A549 (cell line): ENCODE data around the gene UTP11. TPM values are rescaled to one million over a fixed set of nuclear protein-coding genes. Genes with fewer than 3 reads are reported as not detected.

Source experiments
- ATAC-seq, 2 experiments: fragments of 200-7000 bp in 1 of 2; fragments of >200 bp in 1 of 2; cut with Nextera tagmentation in 1 of 2; cut with Tn5 transposase in 1 of 2; 3 replicates each; pipeline versions ENCODE4 v1.8.0 to v1.9.1; 2018 to 2020; ENCODE audit warnings: mild to moderate bottlenecking in 1 of 2, moderate library complexity in 1 of 2
- CTCF ChIA-PET: fragments of 300-600 bp; sonication (Branson Sonifier 250); formaldehyde crosslinking; extraction: SDS; loops from one replicate; lab custom pipeline; 2021; ENCODE audit warnings: antibody characterized with exemption, inconsistent platforms; lab: Yijun Ruan, JAX
- POLR2A ChIA-PET: fragments of 350-600 bp; formaldehyde crosslinking; extraction: SDS; loops from one replicate; lab custom pipeline; 2021; ENCODE audit warnings: antibody characterized with exemption, inconsistent platforms; lab: Yijun Ruan, JAX
- DNase-seq, 2 experiments: peaks; one replicate each; pipeline versions ENCODE4 v3.0.0 to v3.0.0-alpha.2; 2011 to 2016; ENCODE audit warnings: low read depth in 1 of 2, low spot score in 1 of 2
- FAIRE-seq: peaks from 2 replicates; lab custom pipeline; 2011; peaks lifted over from hg19 to GRCh38; lab: Jason Lieb, UNC
- H3K27ac ChIP-seq, 2 experiments: fragments of >200 bp; sonication (Bioruptor Twin); formaldehyde crosslinking; 3 replicates each; pipeline ENCODE4 v1.5.1; 2016 to 2017
- H3K4me1 ChIP-seq: fragments of >200 bp; sonication (Bioruptor Twin); formaldehyde crosslinking; 3 replicates; pipeline ENCODE4 v1.6.1; 2016
- H3K4me2 ChIP-seq: fragments of >200 bp; sonication (Bioruptor Twin); formaldehyde crosslinking; 3 replicates; pipeline ENCODE4 v1.6.1; 2016
- H3K4me3 ChIP-seq: fragments of >200 bp; sonication (Bioruptor Twin); formaldehyde crosslinking; 3 replicates; pipeline ENCODE4 v1.5.1; 2016
- H3K9me3 ChIP-seq: fragments of >200 bp; sonication (Bioruptor Twin); formaldehyde crosslinking; 3 replicates; pipeline ENCODE4 v1.6.1; 2016
- BHLHE40 ChIP-seq: IDR thresholded peaks from 2 replicates; pipeline ENCODE4 v1.6.1; 2012; ENCODE audit warnings: low read depth, low read length, inconsistent platforms
- CBX8 ChIP-seq: fragments of 200-600 bp; sonication (generic); IDR thresholded peaks from 2 replicates; pipeline ENCODE4 v1.6.1; 2016
- CHD2 ChIP-seq: fragments of 150-350 bp; IDR thresholded peaks from 2 replicates; pipeline ENCODE4 v1.6.1; 2014; ENCODE audit warnings: low read length; ENCODE audit not compliant: partially characterized antibody
- CHD4 ChIP-seq: fragments of 200-600 bp; sonication (generic); IDR thresholded peaks from 2 replicates; pipeline ENCODE4 v1.6.1; 2016; ENCODE audit warnings: antibody characterized with exemption, mild to moderate bottlenecking, borderline replicate concordance
- EHF ChIP-seq: fragments of 250-450 bp; sonication (Bioruptor Pico); IDR thresholded peaks from 2 replicates; pipeline ENCODE4 v1.5.0; 2020; ENCODE audit warnings: mild to moderate bottlenecking
- EHMT2 ChIP-seq: fragments of 200-600 bp; sonication (generic); IDR thresholded peaks from 2 replicates; pipeline ENCODE4 v1.6.1; 2016; ENCODE audit warnings: antibody characterized with exemption, low read depth, mild to moderate bottlenecking, moderate library complexity
- EP300 ChIP-seq, 2 experiments: fragments of >200 bp; sonication (Bioruptor Twin); formaldehyde crosslinking; IDR thresholded peaks; 2 replicates in 1 of 2; 3 replicates in 1 of 2; pipeline ENCODE4 v1.6.1; 2016 to 2017
- HEYL ChIP-seq: fragments of 250-450 bp; sonication (Bioruptor Pico); IDR thresholded peaks from 2 replicates; pipeline ENCODE4 v1.8.0; 2021; ENCODE audit warnings: mild to moderate bottlenecking, moderate library complexity
- HOXB13 ChIP-seq: fragments of 250-450 bp; sonication (Bioruptor Pico); IDR thresholded peaks from 2 replicates; pipeline ENCODE4 v1.5.0; 2020; ENCODE audit warnings: low read depth, mild to moderate bottlenecking, moderate library complexity
- JUN ChIP-seq, 2 experiments: fragments of >200 bp; sonication (Bioruptor Twin); formaldehyde crosslinking; IDR thresholded peaks; 2 replicates in 1 of 2; 3 replicates in 1 of 2; pipeline ENCODE4 v1.6.1; 2016 to 2017
- JUNB ChIP-seq: fragments of >200 bp; sonication (Bioruptor Twin); formaldehyde crosslinking; IDR thresholded peaks from 2 replicates; pipeline ENCODE4 v1.6.1; 2016
- KDM5A ChIP-seq: fragments of 200-600 bp; sonication (generic); IDR thresholded peaks from 2 replicates; pipeline ENCODE4 v1.6.1; 2016; ENCODE audit warnings: antibody characterized with exemption, mild to moderate bottlenecking
- MAFK ChIP-seq: fragments of 450-650 bp; IDR thresholded peaks from 2 replicates; pipeline ENCODE4 v1.6.1; 2014; ENCODE audit not compliant: partially characterized antibody
- PHF8 ChIP-seq: fragments of 200-600 bp; sonication (generic); IDR thresholded peaks from 2 replicates; pipeline ENCODE4 v1.6.1; 2016; ENCODE audit warnings: low read depth, mild to moderate bottlenecking, antibody characterized with exemption, moderate library complexity, borderline replicate concordance
- POLR2A ChIP-seq: IDR thresholded peaks from 2 replicates; pipeline ENCODE4 v1.6.1; 2012; ENCODE audit warnings: mild to moderate bottlenecking, low read length
- RCOR1 ChIP-seq: fragments of 150-350 bp; IDR thresholded peaks from 2 replicates; pipeline ENCODE4 v1.6.1; 2014; ENCODE audit warnings: antibody characterized with exemption, low read length, low read depth
- RFX5 ChIP-seq: fragments of 450-650 bp; IDR thresholded peaks from 2 replicates; pipeline ENCODE4 v1.7.1; 2014; ENCODE audit warnings: antibody characterized with exemption, mild to moderate bottlenecking, moderate library complexity
- RNF2 ChIP-seq: fragments of 200-600 bp; sonication (generic); IDR thresholded peaks from 2 replicates; pipeline ENCODE4 v1.6.1; 2016; ENCODE audit warnings: low read depth, mild to moderate bottlenecking, antibody characterized with exemption, moderate library complexity, borderline replicate concordance
- TFCP2L1 ChIP-seq: fragments of 250-450 bp; sonication (Bioruptor Pico); IDR thresholded peaks from 2 replicates; pipeline ENCODE4 v1.5.0; 2021; ENCODE audit warnings: mild to moderate bottlenecking
- ZFP36 ChIP-seq: fragments of 450-650 bp; IDR thresholded peaks from 2 replicates; pipeline ENCODE4 v1.6.1; 2014; ENCODE audit warnings: borderline replicate concordance; ENCODE audit not compliant: partially characterized antibody
- ZNF302 ChIP-seq: fragments of 250-450 bp; sonication (Bioruptor Pico); IDR thresholded peaks from 2 replicates; pipeline ENCODE4 v1.9.0; 2021; ENCODE audit warnings: inconsistent platforms, mild to moderate bottlenecking, moderate library complexity
- ZSCAN20 ChIP-seq: fragments of 250-450 bp; sonication (Bioruptor Pico); IDR thresholded peaks from 2 replicates; pipeline ENCODE4 v1.8.0; 2022; ENCODE audit warnings: mild to moderate bottlenecking, moderate library complexity
- WGBS: methylation state at CpG from one replicate; pipeline ENCODE4 v1.1.6; 2017; ENCODE audit errors: missing lambda C conversion rate; 5-methylcytosine and 5-hydroxymethylcytosine counted together
- polyA plus RNA-seq, 4 experiments: library from polyadenylated mRNA; depleted of rRNA in 3 of 4; stranded (reverse); fragments of >200 nt; fragmentation: RNase III in 1 of 4; extraction: RNeasy Plus Mini Kit Qiagen cat#74134 plus additional on column Dnase treatment in 1 of 4; gene quantifications; 2 replicates in 3 of 4; 3 replicates in 1 of 4; pipeline ENCODE4 v1.2.3, GENCODE V29; 2011 to 2017
- TF ChIP-seq, protein P1 (sequence below): fragments of >200 bp; sonication (Bioruptor Twin); formaldehyde crosslinking; IDR thresholded peaks from 3 replicates; pipeline ENCODE4 v1.6.1; 2016
- TF ChIP-seq, protein P2 (sequence below): fragments of >200 bp; sonication (Bioruptor Twin); formaldehyde crosslinking; IDR thresholded peaks from 3 replicates; pipeline ENCODE4 v1.5.1; 2016
- TF ChIP-seq, protein P3 (sequence below): fragments of 250-450 bp; sonication (Bioruptor Pico); IDR thresholded peaks from 2 replicates; pipeline ENCODE4 v1.5.0; 2020; ENCODE audit warnings: low read depth, mild to moderate bottlenecking, moderate library complexity
- TF ChIP-seq, protein P4 (sequence below): IDR thresholded peaks from 2 replicates; pipeline ENCODE4 v1.6.1; 2012

The UTP11 gene
- polyA plus RNA-seq, 2 of the 4 experiments (the other 2 are of a cell fraction), result 37.6 to 44.8 TPM

DNA sequence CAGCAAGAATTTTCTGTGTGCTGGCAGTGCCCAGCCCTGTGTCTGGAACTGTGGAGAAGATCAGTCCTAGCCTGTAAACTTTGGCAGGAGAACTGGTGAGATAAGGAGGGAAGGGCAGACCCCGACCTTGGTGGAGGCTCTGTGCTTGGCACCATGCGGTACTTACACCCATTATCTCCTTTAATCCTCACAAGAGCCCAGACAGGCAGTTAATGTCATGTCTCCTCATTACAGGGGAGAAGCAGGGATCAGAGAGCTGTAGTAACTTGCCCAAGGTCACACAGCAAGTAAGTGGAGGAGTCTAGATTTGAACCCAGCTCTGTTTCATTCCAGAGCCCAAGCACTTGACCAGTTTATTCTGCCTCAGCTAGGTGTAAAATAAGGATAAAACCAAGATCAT is 48.0 kb downstream of the UTP11 start:
- ATAC-seq (no peak), FAIRE-seq (no peak)
- POLR2A ChIA-PET, result no interaction called here

DNA sequence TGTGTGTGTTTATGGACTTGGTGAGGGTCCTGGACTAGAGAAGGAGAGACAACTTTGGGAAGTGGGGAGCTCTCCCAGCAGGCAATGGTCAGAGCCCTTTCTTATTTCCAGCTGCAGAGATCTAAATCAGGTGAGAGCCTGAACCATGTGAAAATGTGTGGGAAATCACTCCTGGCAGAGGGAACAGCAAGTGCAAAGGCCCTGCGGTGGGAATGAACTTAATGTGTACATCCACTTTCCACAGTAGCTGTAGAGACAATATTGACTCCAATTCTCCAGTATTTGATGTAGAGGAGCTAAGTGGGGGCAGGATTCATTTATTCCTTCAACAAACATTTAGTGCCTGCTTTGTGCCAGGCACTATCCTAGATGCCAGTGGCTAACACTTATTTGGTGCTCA is 48.8 kb downstream of the UTP11 start:
- POLR2A ChIA-PET, result no interaction called here
- Histone ChIP-seq H3K27ac (no peak overlapping the region), H3K4me3 (no peak overlapping the region), H3K4me2 (no peak overlapping the region), H3K9me3 (no peaks in the 10 kb centered on the region), H3K4me1 (no peaks in the 10 kb centered on the region)
- ATAC-seq (no peak), DNase-seq (no peak), FAIRE-seq (no peak)
- TF ChIP-seq, protein P1, sequence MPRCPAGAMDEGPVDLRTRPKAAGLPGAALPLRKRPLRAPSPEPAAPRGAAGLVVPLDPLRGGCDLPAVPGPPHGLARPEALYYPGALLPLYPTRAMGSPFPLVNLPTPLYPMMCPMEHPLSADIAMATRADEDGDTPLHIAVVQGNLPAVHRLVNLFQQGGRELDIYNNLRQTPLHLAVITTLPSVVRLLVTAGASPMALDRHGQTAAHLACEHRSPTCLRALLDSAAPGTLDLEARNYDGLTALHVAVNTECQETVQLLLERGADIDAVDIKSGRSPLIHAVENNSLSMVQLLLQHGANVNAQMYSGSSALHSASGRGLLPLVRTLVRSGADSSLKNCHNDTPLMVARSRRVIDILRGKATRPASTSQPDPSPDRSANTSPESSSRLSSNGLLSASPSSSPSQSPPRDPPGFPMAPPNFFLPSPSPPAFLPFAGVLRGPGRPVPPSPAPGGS, result no peak
- TF ChIP-seq ZNF302 (CRISPR knock-in tag), result no peak
- no peak for TF ChIP-seq RCOR1
- no peak for TF ChIP-seq BHLHE40
- TF ChIP-seq RFX5, result no peak
- no peak for TF ChIP-seq CHD2
- no peak for TF ChIP-seq PHF8
- WGBS, result 67% methylated on average over 1 of the region's 1 CpG
- CTCF ChIA-PET, result no interaction called here

More for the DNA sequence above, 48.0 kb downstream of the UTP11 start:
- Histone ChIP-seq H3K4me1 (no peaks in the 10 kb centered on the region), H3K27ac (no peak overlapping the region), H3K4me2 (no peak overlapping the region), H3K9me3 (no peaks in the 10 kb centered on the region), H3K4me3 (no peak overlapping the region)
- CTCF ChIA-PET, result no interaction called here
- no peak for TF ChIP-seq JUN (IDR thresholded peaks at IDR 0.05)
- no peak for TF ChIP-seq CHD4
- TF ChIP-seq TFCP2L1 (CRISPR knock-in tag), result no peak
- TF ChIP-seq ZFP36, result no peak
- TF ChIP-seq MAFK, result no peak
- TF ChIP-seq EHF, result no peak
- WGBS, result 44% methylated on average over 2 of the region's 2 CpGs
- DNase-seq, result no peak

DNA sequence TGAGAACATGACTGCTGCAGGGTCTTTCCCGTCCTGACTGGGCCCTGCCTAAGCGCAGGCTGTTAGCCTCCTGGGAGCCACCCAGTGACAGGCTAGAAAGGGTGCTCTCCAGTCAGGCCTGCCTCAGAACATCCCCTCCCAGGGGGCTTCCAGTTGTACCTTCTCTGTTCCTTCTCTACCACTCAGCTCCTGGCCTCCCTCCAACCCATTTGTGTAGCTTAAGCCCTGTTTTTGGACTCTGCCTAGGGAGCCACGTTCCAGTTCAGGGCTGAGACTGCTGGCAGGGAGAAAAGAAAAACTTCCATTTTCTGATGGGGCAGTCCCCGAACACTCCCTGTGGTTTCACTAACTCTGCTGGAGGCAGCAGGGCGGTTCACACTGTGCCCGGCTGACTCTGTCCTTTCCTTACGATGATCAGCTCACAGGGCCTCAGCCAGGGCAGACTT is 49.4 kb downstream of the UTP11 start:
- FAIRE-seq, result no peak
- CTCF ChIA-PET, result no interaction called here
- DNase-seq, result no peak
- Histone ChIP-seq H3K9me3 (no peaks in the 10 kb centered on the region), H3K4me3 (no peak overlapping the region), H3K4me1 (no peaks in the 10 kb centered on the region), H3K27ac (no peak overlapping the region), H3K4me2 (no peak overlapping the region)
- no peak for ATAC-seq
- 63% methylated on average over 5 of the region's 7 CpGs for WGBS
- no peak for TF ChIP-seq EHMT2
- no peak for TF ChIP-seq ZNF302 (CRISPR knock-in tag)
- TF ChIP-seq, protein P2, sequence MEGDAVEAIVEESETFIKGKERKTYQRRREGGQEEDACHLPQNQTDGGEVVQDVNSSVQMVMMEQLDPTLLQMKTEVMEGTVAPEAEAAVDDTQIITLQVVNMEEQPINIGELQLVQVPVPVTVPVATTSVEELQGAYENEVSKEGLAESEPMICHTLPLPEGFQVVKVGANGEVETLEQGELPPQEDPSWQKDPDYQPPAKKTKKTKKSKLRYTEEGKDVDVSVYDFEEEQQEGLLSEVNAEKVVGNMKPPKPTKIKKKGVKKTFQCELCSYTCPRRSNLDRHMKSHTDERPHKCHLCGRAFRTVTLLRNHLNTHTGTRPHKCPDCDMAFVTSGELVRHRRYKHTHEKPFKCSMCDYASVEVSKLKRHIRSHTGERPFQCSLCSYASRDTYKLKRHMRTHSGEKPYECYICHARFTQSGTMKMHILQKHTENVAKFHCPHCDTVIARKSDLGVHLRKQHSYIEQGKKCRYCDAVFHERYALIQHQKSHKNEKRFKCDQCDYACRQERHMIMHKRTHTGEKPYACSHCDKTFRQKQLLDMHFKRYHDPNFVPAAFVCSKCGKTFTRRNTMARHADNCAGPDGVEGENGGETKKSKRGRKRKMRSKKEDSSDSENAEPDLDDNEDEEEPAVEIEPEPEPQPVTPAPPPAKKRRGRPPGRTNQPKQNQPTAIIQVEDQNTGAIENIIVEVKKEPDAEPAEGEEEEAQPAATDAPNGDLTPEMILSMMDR, result no peak
- TF ChIP-seq, protein P3, sequence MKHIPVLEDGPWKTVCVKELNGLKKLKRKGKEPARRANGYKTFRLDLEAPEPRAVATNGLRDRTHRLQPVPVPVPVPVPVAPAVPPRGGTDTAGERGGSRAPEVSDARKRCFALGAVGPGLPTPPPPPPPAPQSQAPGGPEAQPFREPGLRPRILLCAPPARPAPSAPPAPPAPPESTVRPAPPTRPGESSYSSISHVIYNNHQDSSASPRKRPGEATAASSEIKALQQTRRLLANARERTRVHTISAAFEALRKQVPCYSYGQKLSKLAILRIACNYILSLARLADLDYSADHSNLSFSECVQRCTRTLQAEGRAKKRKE (CRISPR knock-in tag), result no peak
- no peak for TF ChIP-seq KDM5A
- TF ChIP-seq ZSCAN20 (CRISPR knock-in tag), result no peak
- TF ChIP-seq JUNB, result no peak
- no peak for TF ChIP-seq MAFK
- TF ChIP-seq HEYL (CRISPR knock-in tag), result no peak
- no peak for TF ChIP-seq RNF2
- TF ChIP-seq CBX8, result no peak
- TF ChIP-seq ZFP36, result no peak
- TF ChIP-seq TFCP2L1 (CRISPR knock-in tag), result no peak
- TF ChIP-seq, protein P4, sequence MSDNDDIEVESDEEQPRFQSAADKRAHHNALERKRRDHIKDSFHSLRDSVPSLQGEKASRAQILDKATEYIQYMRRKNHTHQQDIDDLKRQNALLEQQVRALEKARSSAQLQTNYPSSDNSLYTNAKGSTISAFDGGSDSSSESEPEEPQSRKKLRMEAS, result no peak
- TF ChIP-seq EP300 (IDR thresholded peaks at IDR 0.05), result no peak
- TF ChIP-seq, protein P1, result no peak
- no peak for TF ChIP-seq POLR2A
- TF ChIP-seq HOXB13, result no peak
- TF ChIP-seq EHF, result no peak
- POLR2A ChIA-PET, result no interaction called here
